Neuronal stem cell (in vitro differentiated cells): ENCODE data around the gene MGMT.

ENCODE experiments used
- DNase-seq: peaks from one replicate; pipeline ENCODE4 v3.0.0-alpha.2; 2013; ENCODE audit warnings: low spot score
- H2AFZ ChIP-seq: one replicate; pipeline ENCODE4 v1.6.1; 2013; ENCODE audit warnings: mild to moderate bottlenecking, low read length, inconsistent platforms
- H2AK5ac ChIP-seq: 2 replicates; pipeline ENCODE4 v1.6.1; 2013; ENCODE audit warnings: low read depth, mild to moderate bottlenecking, inconsistent platforms, low read length, moderate library complexity, mixed read lengths
- H2BK120ac ChIP-seq: 2 replicates; pipeline ENCODE4 v1.6.1; 2013; ENCODE audit warnings: low read depth, mild to moderate bottlenecking, inconsistent platforms, low read length, moderate library complexity, mixed read lengths
- H2BK12ac ChIP-seq: one replicate; pipeline ENCODE4 v1.6.1; 2013; ENCODE audit warnings: low read length, inconsistent platforms
- H2BK15ac ChIP-seq: 2 replicates; pipeline ENCODE4 v1.6.1; 2013; ENCODE audit warnings: mild to moderate bottlenecking, low read length, inconsistent platforms, mixed read lengths
- H2BK5ac ChIP-seq: one replicate; pipeline ENCODE4 v1.6.1; 2013; ENCODE audit warnings: inconsistent platforms, mild to moderate bottlenecking, low read length, moderate library complexity
- H3K14ac ChIP-seq: one replicate; pipeline ENCODE4 v1.6.1; 2013; ENCODE audit warnings: low read length, inconsistent platforms
- H3K18ac ChIP-seq: 2 replicates; pipeline ENCODE4 v1.6.1; 2013; ENCODE audit warnings: low read length, inconsistent platforms
- H3K23ac ChIP-seq: 2 replicates; pipeline ENCODE4 v1.6.1; 2013; ENCODE audit warnings: low read depth, mild to moderate bottlenecking, mixed read lengths, low read length, inconsistent platforms; ENCODE audit not compliant: poor library complexity
- H3K27ac ChIP-seq: replicated peaks from 3 replicates; pipeline ENCODE4 v1.5.1; 2013; ENCODE audit warnings: low read length, inconsistent platforms
- H3K27me3 ChIP-seq, 3 experiments: 2 replicates each; pipeline ENCODE4 v1.6.1; 2013; ENCODE audit warnings: low read length in 3 of 3, mild to moderate bottlenecking in 2 of 3, inconsistent platforms in 1 of 3, low read depth in 1 of 3, mixed read lengths in 1 of 3, moderate library complexity in 1 of 3; ENCODE audit not compliant: control insufficient read depth in 3 of 3, insufficient read depth in 3 of 3
- H3K36me3 ChIP-seq, 2 donors: replicated peaks in 1 of 2; 2 replicates each; pipeline ENCODE4 v1.6.1; 2013; ENCODE audit warnings: low read length in 2 of 2; ENCODE audit not compliant: control insufficient read depth in 2 of 2, insufficient read depth in 2 of 2
- H3K4ac ChIP-seq: 2 replicates; pipeline ENCODE4 v1.6.1; 2013; ENCODE audit warnings: inconsistent platforms, mild to moderate bottlenecking, low read length, moderate library complexity
- H3K4me1 ChIP-seq, 2 donors: 1 replicate in 1 of 2; 2 replicates in 1 of 2; pipeline ENCODE4 v1.6.1; 2013; ENCODE audit warnings: low read length in 2 of 2, low read depth in 1 of 2; ENCODE audit not compliant: control insufficient read depth in 2 of 2, insufficient read depth in 1 of 2
- H3K4me2 ChIP-seq: one replicate; pipeline ENCODE4 v1.6.1; 2013; ENCODE audit warnings: mild to moderate bottlenecking, low read length, inconsistent platforms; ENCODE audit not compliant: insufficient read depth, poor library complexity, severe bottlenecking
- H3K4me3 ChIP-seq, 2 donors: 2 replicates each; pipeline ENCODE4 v1.5.1; 2013; ENCODE audit warnings: low read length in 2 of 2, mild to moderate bottlenecking in 2 of 2, inconsistent platforms in 1 of 2, moderate library complexity in 1 of 2
- H3K79me1 ChIP-seq: one replicate; pipeline ENCODE4 v1.6.1; 2013; ENCODE audit warnings: low read depth, mild to moderate bottlenecking, inconsistent platforms, low read length, moderate library complexity
- H3K9ac ChIP-seq: one replicate; pipeline ENCODE4 v1.6.1; 2013; ENCODE audit warnings: mild to moderate bottlenecking, low read depth, low read length, inconsistent platforms; ENCODE audit not compliant: poor library complexity
- H3K9me3 ChIP-seq, 2 donors: replicated peaks in 1 of 2; 2 replicates each; pipeline versions ENCODE3 to v1.6.1; 2013; ENCODE audit warnings: low read length in 2 of 2, mild to moderate bottlenecking in 2 of 2, inconsistent platforms in 1 of 2, low read depth in 1 of 2, mixed read lengths in 1 of 2, moderate library complexity in 1 of 2; ENCODE audit not compliant: control insufficient read depth in 2 of 2, insufficient read depth in 1 of 2
- H4K8ac ChIP-seq: one replicate; pipeline ENCODE4 v1.6.1; 2013; ENCODE audit warnings: low read depth, mild to moderate bottlenecking, inconsistent platforms, low read length, moderate library complexity
- H4K91ac ChIP-seq: one replicate; pipeline ENCODE4 v1.6.1; 2013; ENCODE audit warnings: low read length, low read depth, mild to moderate bottlenecking, inconsistent platforms; ENCODE audit not compliant: poor library complexity
- WGBS, 2 donors: extraction: QIAGEN DNeasy Blood & Tissue Kit; methylation state at CpG; one replicate each; pipeline ENCODE4 v1.1.7; 2013; ENCODE audit warnings: missing lambda C conversion rate in 2 of 2, mixed read lengths in 1 of 2; ENCODE audit not compliant: insufficient read length in 2 of 2, insufficient replicate concordance in 1 of 2; ENCODE audit errors: extremely low coverage in 2 of 2; 5-methylcytosine and 5-hydroxymethylcytosine counted together

The MGMT gene

GRCh38 chr10:129779126-129780111 lies 312.4 kb downstream of the MGMT start:
- no peak overlapping the region for H4K91ac ChIP-seq
- DNase-seq = no peak
- no peaks in the 10 kb centered on the region for H3K4me1 ChIP-seq
- H2BK5ac ChIP-seq = no peak overlapping the region
- peaks cover 0 to 3% of the 10 kb centered on the region in 2 donors for H3K9me3 ChIP-seq
- H3K23ac ChIP-seq = peak overlapping the region; percentile 53
- WGBS, 2 donors = no CpG with 5 or more reads among the region's 35 CpGs
- H3K14ac ChIP-seq = no peak overlapping the region
- H2BK15ac ChIP-seq = no peak overlapping the region
- H3K9ac ChIP-seq = peak overlapping the region; percentile 57
- no peak overlapping the region for H2BK120ac ChIP-seq
- H3K4me2 ChIP-seq = no peak overlapping the region
- H3K4ac ChIP-seq = no peak overlapping the region
- H2AFZ ChIP-seq = no peak overlapping the region
- H3K27me3 ChIP-seq = no peaks in the 10 kb centered on the region
- peak overlapping the region in 1 of 2 donors; percentile 46 for H3K4me3 ChIP-seq
- H3K36me3 ChIP-seq = no peaks in the 10 kb centered on the region
- no peak overlapping the region for H4K8ac ChIP-seq
- no peak overlapping the region for H2BK12ac ChIP-seq
- H3K27ac ChIP-seq = no peak overlapping the region
- peak overlapping the region; percentile 69 for H2AK5ac ChIP-seq
- peak overlapping the region; percentile 55 for H3K18ac ChIP-seq
- no peaks in the 10 kb centered on the region for H3K79me1 ChIP-seq

DNA sequence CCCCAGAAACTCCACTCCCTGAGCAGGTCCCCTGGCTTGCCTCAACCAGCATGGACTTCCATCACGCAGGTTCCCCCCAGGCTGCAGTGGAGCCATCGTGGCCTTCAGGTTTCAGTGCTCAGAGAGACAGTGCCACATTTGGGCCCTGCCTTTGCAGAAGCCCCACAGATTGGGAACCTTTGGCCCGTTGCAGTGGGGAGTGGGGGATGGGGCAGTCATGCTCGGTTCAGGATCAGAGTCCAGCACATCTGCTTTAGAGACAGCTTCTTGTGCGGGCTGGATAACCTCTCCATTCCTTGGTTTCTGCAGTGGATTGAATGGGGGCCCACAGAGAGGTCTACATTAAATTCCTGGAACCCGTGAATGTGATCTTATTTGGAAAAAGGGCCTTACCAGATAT lies 313.2 kb downstream of the MGMT start:
- no peak overlapping the region for H3K18ac ChIP-seq
- no peaks in the 10 kb centered on the region for H3K79me1 ChIP-seq
- H3K27ac ChIP-seq = no peak overlapping the region
- no peak overlapping the region for H3K9ac ChIP-seq
- no peak overlapping the region for H4K91ac ChIP-seq
- H3K23ac ChIP-seq = no peak overlapping the region
- H2AFZ ChIP-seq = no peak overlapping the region
- no peak overlapping the region for H2BK12ac ChIP-seq
- no peaks in the 10 kb centered on the region for H3K4me1 ChIP-seq
- no peak overlapping the region for H3K14ac ChIP-seq
- no peak for DNase-seq
- H4K8ac ChIP-seq = no peak overlapping the region
- H2BK120ac ChIP-seq = no peak overlapping the region
- no peak overlapping the region for H2BK5ac ChIP-seq
- no peak overlapping the region for H3K4me2 ChIP-seq
- no peak overlapping the region for H3K4me3 ChIP-seq
- peaks cover 0 to 3% of the 10 kb centered on the region in 2 donors for H3K9me3 ChIP-seq
- no peaks in the 10 kb centered on the region for H3K36me3 ChIP-seq
- H2BK15ac ChIP-seq = no peak overlapping the region
- no peaks in the 10 kb centered on the region for H3K27me3 ChIP-seq
- no peak overlapping the region for H2AK5ac ChIP-seq
- WGBS, 2 donors = no CpG with 5 or more reads among the region's 6 CpGs
- H3K4ac ChIP-seq = no peak overlapping the region

DNA sequence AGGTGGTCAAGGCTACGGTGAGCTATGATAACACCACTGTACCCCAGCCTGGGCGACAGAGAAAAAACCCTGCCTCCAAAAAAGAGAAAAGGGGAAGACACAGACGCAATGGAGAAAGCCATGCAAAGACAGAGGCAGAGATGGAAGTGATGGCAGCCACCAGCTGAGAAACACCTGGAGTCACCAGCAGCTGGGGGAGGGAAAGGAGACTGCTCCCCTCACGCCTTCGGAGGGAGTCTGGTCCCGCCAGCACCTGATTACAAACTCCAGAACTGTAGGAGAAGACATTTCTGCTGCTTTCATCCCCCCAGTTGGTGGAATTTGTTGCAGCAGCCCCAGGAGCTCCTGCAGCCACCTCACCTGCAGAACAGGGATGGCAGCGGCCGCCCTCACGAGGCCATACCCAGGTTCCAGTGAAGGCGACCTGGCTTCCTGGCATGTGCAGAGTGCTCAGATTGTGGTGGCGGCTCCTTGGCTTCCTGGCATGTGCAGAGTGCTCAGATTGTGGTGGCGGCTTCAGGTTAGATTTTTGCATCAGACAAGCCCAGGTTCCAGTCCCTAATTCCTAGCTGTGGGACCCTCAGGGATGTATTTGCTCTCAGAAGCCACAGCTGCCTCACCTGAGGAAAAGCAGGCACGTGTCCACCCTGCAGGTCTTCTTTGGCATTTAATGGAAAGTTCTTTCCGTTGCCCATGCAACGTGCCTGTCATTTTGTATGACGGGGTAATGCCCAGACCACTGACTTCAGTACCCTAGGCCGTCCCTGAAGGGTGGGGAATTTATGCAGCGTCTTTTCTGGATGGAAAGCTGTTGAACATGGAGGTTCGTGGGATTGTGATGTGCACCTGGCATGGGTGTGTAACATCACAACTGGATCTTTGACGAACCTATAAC lies 314.1 kb downstream of the MGMT start:
- Histone ChIP-seq H3K4me3 (no peak overlapping the region), H3K9me3 (peaks cover 0 to 3% of the 10 kb centered on the region in 2 donors), H4K8ac (no peak overlapping the region), H2BK5ac (no peak overlapping the region), H2AK5ac (no peak overlapping the region), H2BK12ac (no peak overlapping the region), H3K27ac (no peak overlapping the region), H3K36me3 (no peaks in the 10 kb centered on the region), H2BK120ac (no peak overlapping the region), H3K18ac (no peak overlapping the region), H3K23ac (no peak overlapping the region), H3K4me1 (no peaks in the 10 kb centered on the region), H3K4ac (no peak overlapping the region), H3K14ac (no peak overlapping the region), H2BK15ac (no peak overlapping the region), H2AFZ (no peak overlapping the region), H3K9ac (no peak overlapping the region), H3K79me1 (no peaks in the 10 kb centered on the region), H4K91ac (no peak overlapping the region), H3K4me2 (no peak overlapping the region), H3K27me3 (no peaks in the 10 kb centered on the region)
- WGBS, 2 donors = no CpG with 5 or more reads among the region's 20 CpGs
- no peak for DNase-seq

DNA sequence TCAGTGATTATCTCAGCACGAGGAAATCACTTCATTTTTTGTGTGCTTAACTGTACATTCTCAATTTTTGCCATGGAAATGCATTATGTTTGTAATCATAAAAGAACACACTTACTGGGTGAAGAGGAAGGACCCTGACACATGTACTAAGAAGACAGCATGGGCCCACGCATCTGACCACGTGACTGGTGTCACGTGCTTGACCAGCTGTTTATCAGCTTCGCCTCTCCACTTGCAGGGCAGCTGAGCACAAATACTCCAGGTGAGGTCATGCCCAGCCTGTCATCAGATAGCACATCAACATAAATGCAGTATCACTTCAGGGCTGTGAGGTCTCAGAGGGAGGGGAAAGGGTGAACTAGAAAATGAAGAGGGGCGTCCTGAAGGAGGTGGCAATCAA lies 317.2 kb downstream of the MGMT start:
- no peak overlapping the region for H3K4ac ChIP-seq
- no peak overlapping the region for H3K4me3 ChIP-seq
- H2AFZ ChIP-seq = no peak overlapping the region
- no peak overlapping the region for H3K18ac ChIP-seq
- no peaks in the 10 kb centered on the region for H3K36me3 ChIP-seq
- no peaks in the 10 kb centered on the region for H3K4me1 ChIP-seq
- no peaks in the 10 kb centered on the region for H3K9me3 ChIP-seq
- no peak for DNase-seq
- no peaks in the 10 kb centered on the region for H3K27me3 ChIP-seq
- no peak overlapping the region for H3K14ac ChIP-seq
- no peak overlapping the region for H2BK120ac ChIP-seq
- H2BK15ac ChIP-seq = no peak overlapping the region
- no peak overlapping the region for H4K91ac ChIP-seq
- no CpG with 5 or more reads among the region's 6 CpGs for WGBS, 2 donors
- H2AK5ac ChIP-seq = peak overlapping the region; percentile 53
- no peak overlapping the region for H3K27ac ChIP-seq
- no peak overlapping the region for H3K23ac ChIP-seq
- no peak overlapping the region for H2BK12ac ChIP-seq
- no peak overlapping the region for H3K4me2 ChIP-seq
- H3K79me1 ChIP-seq = no peaks in the 10 kb centered on the region
- peak overlapping the region; percentile 52 for H4K8ac ChIP-seq
- no peak overlapping the region for H3K9ac ChIP-seq
- H2BK5ac ChIP-seq = no peak overlapping the region
